OCI-LY1 (cell line): ENCODE measurements around the gene SLC12A5.

Source experiments
- H2AFZ ChIP-seq: fragments of 200-600 bp; sonication (generic), shearing (Covaris generic); 2 replicates; pipeline ENCODE4 v1.6.0; 2014; ENCODE audit warnings: antibody characterized with exemption, mild to moderate bottlenecking, low read length
- H3F3A ChIP-seq: fragments of 200-600 bp; sonication (generic), shearing (Covaris generic); 2 replicates; pipeline ENCODE4 v1.6.0; 2014; ENCODE audit warnings: mild to moderate bottlenecking, antibody characterized with exemption, low read length, moderate library complexity; ENCODE audit not compliant: insufficient read depth
- H3K27ac ChIP-seq: fragments of 200-600 bp; sonication (generic); 2 replicates; pipeline ENCODE4 v1.5.1; 2014; ENCODE audit warnings: low read length, mixed run types, mild to moderate bottlenecking, low read depth; ENCODE audit not compliant: poor library complexity, severe bottlenecking
- H3K27me3 ChIP-seq: fragments of 200-600 bp; sonication (generic); 2 replicates; pipeline ENCODE4 v1.6.0; 2014; ENCODE audit warnings: antibody characterized with exemption, mild to moderate bottlenecking, low read length, moderate library complexity; ENCODE audit not compliant: insufficient read depth
- H3K36me3 ChIP-seq: fragments of 200-600 bp; sonication (generic); 2 replicates; pipeline ENCODE4 v1.6.1; 2014; ENCODE audit warnings: mild to moderate bottlenecking, antibody characterized with exemption, low read length, moderate library complexity, mixed read lengths; ENCODE audit not compliant: insufficient read depth
- H3K4me1 ChIP-seq: fragments of 200-600 bp; sonication (generic); 2 replicates; pipeline ENCODE4 v1.5.1; 2014; ENCODE audit warnings: mild to moderate bottlenecking, low read length, moderate library complexity; ENCODE audit not compliant: insufficient read depth, severe bottlenecking
- H3K4me2 ChIP-seq: fragments of 200-600 bp; sonication (generic), shearing (Covaris generic); 2 replicates; pipeline ENCODE4 v1.6.1; 2014; ENCODE audit warnings: low read length
- H3K4me3 ChIP-seq: fragments of 200-600 bp; sonication (generic); 2 replicates; pipeline ENCODE4 v1.5.1; 2014; ENCODE audit warnings: low read length, low read depth, mild to moderate bottlenecking, mixed read lengths; ENCODE audit not compliant: poor library complexity, severe bottlenecking
- H3K79me2 ChIP-seq: fragments of 200-600 bp; shearing (Covaris generic); 2 replicates; pipeline ENCODE4 v1.6.1; 2016; ENCODE audit warnings: mixed run types, low read length, mixed read lengths; ENCODE audit not compliant: insufficient read depth
- H3K9ac ChIP-seq: fragments of 200-600 bp; sonication (generic), shearing (Covaris generic); 2 replicates; pipeline ENCODE4 v1.6.1; 2014; ENCODE audit warnings: mild to moderate bottlenecking, low read length, mixed read lengths
- H3K9me2 ChIP-seq: fragments of 200-600 bp; sonication (generic), shearing (Covaris generic); 2 replicates; pipeline ENCODE4 v1.6.1; 2014; ENCODE audit warnings: low read depth, mild to moderate bottlenecking, low read length, mixed read lengths
- H3K9me3 ChIP-seq: fragments of 200-600 bp; shearing (Covaris generic); 2 replicates; pipeline ENCODE4 v1.6.1; 2014; ENCODE audit warnings: low read length, mixed read lengths
- H4K20me1 ChIP-seq: fragments of 200-600 bp; sonication (generic), shearing (Covaris generic); 2 replicates; pipeline ENCODE4 v1.6.0; 2016; ENCODE audit warnings: mild to moderate bottlenecking, low read length; ENCODE audit not compliant: insufficient read depth
- EZH2 ChIP-seq: fragments of 200-600 bp; sonication (generic), shearing (Covaris generic); IDR thresholded peaks from 2 replicates; pipeline ENCODE4 v1.8.0; 2017; ENCODE audit warnings: borderline replicate concordance, mixed run types, mild to moderate bottlenecking, antibody characterized with exemption, low read length, moderate library complexity, mixed read lengths
- TF ChIP-seq, protein P1 (sequence below): fragments of 200-600 bp; sonication (generic), shearing (Covaris generic); IDR thresholded peaks from 2 replicates; pipeline ENCODE4 v1.5.1; 2017; ENCODE audit warnings: mild to moderate bottlenecking, antibody characterized with exemption, low read length, moderate library complexity, mixed read lengths

The SLC12A5 gene

GRCh38 chr20:46104262-46104661, 75.2 kb downstream of the SLC12A5 start:
- H3K27me3 ChIP-seq, result peaks cover 10% of the 10 kb centered on the region

GRCh38 chr20:46107061-46107460, 78.0 kb downstream of the SLC12A5 start:
- Histone ChIP-seq H3K4me1 (no peaks in the 10 kb centered on the region), H3K79me2 (no peaks in the 10 kb centered on the region), H2AFZ (no peak overlapping the region), H3K9ac (no peak overlapping the region), H3F3A (no peaks in the 10 kb centered on the region), H3K9me3 (0 out of 2 replicates have a peak, but pooled peaks cover 3% of the 10 kb centered on the region), H3K36me3 (no peaks in the 10 kb centered on the region), H3K27me3 (peaks cover 14% of the 10 kb centered on the region), H3K4me2 (no peak overlapping the region), H3K4me3 (no peak overlapping the region), H4K20me1 (no peaks in the 10 kb centered on the region), H3K9me2 (no peaks in the 10 kb centered on the region), H3K27ac (no peak overlapping the region)
- TF ChIP-seq, protein P1, sequence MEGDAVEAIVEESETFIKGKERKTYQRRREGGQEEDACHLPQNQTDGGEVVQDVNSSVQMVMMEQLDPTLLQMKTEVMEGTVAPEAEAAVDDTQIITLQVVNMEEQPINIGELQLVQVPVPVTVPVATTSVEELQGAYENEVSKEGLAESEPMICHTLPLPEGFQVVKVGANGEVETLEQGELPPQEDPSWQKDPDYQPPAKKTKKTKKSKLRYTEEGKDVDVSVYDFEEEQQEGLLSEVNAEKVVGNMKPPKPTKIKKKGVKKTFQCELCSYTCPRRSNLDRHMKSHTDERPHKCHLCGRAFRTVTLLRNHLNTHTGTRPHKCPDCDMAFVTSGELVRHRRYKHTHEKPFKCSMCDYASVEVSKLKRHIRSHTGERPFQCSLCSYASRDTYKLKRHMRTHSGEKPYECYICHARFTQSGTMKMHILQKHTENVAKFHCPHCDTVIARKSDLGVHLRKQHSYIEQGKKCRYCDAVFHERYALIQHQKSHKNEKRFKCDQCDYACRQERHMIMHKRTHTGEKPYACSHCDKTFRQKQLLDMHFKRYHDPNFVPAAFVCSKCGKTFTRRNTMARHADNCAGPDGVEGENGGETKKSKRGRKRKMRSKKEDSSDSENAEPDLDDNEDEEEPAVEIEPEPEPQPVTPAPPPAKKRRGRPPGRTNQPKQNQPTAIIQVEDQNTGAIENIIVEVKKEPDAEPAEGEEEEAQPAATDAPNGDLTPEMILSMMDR, result no peak
- TF ChIP-seq EZH2, result no peak

More at GRCh38 chr20:46104262-46104661, 75.2 kb downstream of the SLC12A5 start:
- Histone ChIP-seq H2AFZ (no peak overlapping the region), H3K36me3 (no peaks in the 10 kb centered on the region), H3K4me3 (no peak overlapping the region), H3K4me2 (no peak overlapping the region), H3K4me1 (peaks cover 9% of the 10 kb centered on the region), H3F3A (no peaks in the 10 kb centered on the region), H3K9ac (no peak overlapping the region), H3K9me3 (0 out of 2 replicates have a peak, but pooled peaks cover 3% of the 10 kb centered on the region), H3K9me2 (no peaks in the 10 kb centered on the region), H3K79me2 (no peaks in the 10 kb centered on the region), H4K20me1 (no peaks in the 10 kb centered on the region), H3K27ac (no peak overlapping the region)
- TF ChIP-seq, protein P1, result no peak

GRCh38 chr20:46108435-46108841, 79.4 kb downstream of the SLC12A5 start:
- no peak overlapping the region for H3K9ac ChIP-seq
- H3K4me1 ChIP-seq, result no peaks in the 10 kb centered on the region
- H3K27me3 ChIP-seq, result peaks cover 10% of the 10 kb centered on the region
- H4K20me1 ChIP-seq, result no peaks in the 10 kb centered on the region
- TF ChIP-seq, protein P1, result no peak
- TF ChIP-seq EZH2, result no peak
- H3K27ac ChIP-seq, result no peak overlapping the region
- H3F3A ChIP-seq, result no peaks in the 10 kb centered on the region
- H3K9me2 ChIP-seq, result no peaks in the 10 kb centered on the region
- no peaks in the 10 kb centered on the region for H3K36me3 ChIP-seq
- no peak overlapping the region for H2AFZ ChIP-seq
- no peaks in the 10 kb centered on the region for H3K9me3 ChIP-seq
- H3K79me2 ChIP-seq, result no peaks in the 10 kb centered on the region
- no peak overlapping the region for H3K4me3 ChIP-seq
- no peak overlapping the region for H3K4me2 ChIP-seq
